K562 (cell line): ENCODE results near the gene FAM180B. TPM values are rescaled to one million over a fixed set of nuclear protein-coding genes. Genes with fewer than 3 reads are reported as not detected.

Experiments
- ATAC-seq: fragments of 200-7000 bp; cut with Tn5 transposase; 3 replicates; pipeline ENCODE4 v1.9.1; 2020; ENCODE audit warnings: moderate library complexity
- BruUV-seq: library from RNA; stranded (reverse); fragments of 400-500 nt; replicated peaks from 2 replicates; lab custom pipeline; 2021; lab: Mats Ljungman, UMichigan
- CTCF ChIA-PET: fragments of 300-600 bp; formaldehyde crosslinking; extraction: SDS; loops from one replicate; lab custom pipeline; 2021; ENCODE audit warnings: low intra/inter-chr PET ratio; lab: Yijun Ruan, JAX
- POLR2A ChIA-PET: fragments of 300-600, 350-650 bp; sonication (Branson Sonifier 250); formaldehyde crosslinking; extraction: SDS; loops from one replicate; lab custom pipeline; 2021; ENCODE audit warnings: antibody characterized with exemption, inconsistent platforms; lab: Yijun Ruan, JAX
- DNase-seq, 4 experiments: peaks; one replicate each; pipeline versions ENCODE4 v3.0.0 to v3.0.0-alpha.2; 2011 to 2018; ENCODE audit warnings: low spot score in 3 of 4, mixed read lengths in 3 of 4; ENCODE audit errors: extremely low read depth in 1 of 4
- FAIRE-seq: peaks from 2 replicates; lab custom pipeline; 2011; peaks lifted over from hg19 to GRCh38; lab: Jason Lieb, UNC
- H2AFZ ChIP-seq: 2 replicates; pipeline ENCODE4 v1.6.0; 2011; ENCODE audit warnings: low read depth, low read length, control low read depth, inconsistent platforms
- H3K27ac ChIP-seq: fragments of 200-600 bp; 3 replicates; pipeline ENCODE4 v1.8.0; 2011; ENCODE audit warnings: low read depth, mild to moderate bottlenecking, control low read depth, inconsistent platforms, low read length, moderate library complexity, mixed read lengths; ENCODE audit errors: extremely low read depth
- H3K27me3 ChIP-seq, 2 experiments: fragments of 300-600 bp in 1 of 2; 2 replicates in 1 of 2; 3 replicates in 1 of 2; pipeline versions ENCODE4 v1.6.0 to v1.8.0; 2011; ENCODE audit warnings: inconsistent platforms in 2 of 2, low read length in 2 of 2, mild to moderate bottlenecking in 1 of 2, mixed read lengths in 1 of 2, moderate library complexity in 1 of 2; ENCODE audit not compliant: control insufficient read depth in 2 of 2, insufficient read depth in 2 of 2
- H3K36me3 ChIP-seq: fragments of 300-600 bp; 3 replicates; pipeline ENCODE4 v1.8.0; 2011; ENCODE audit warnings: mild to moderate bottlenecking, low read length, inconsistent platforms; ENCODE audit not compliant: control insufficient read depth, insufficient read depth
- H3K4me1 ChIP-seq, 2 experiments: fragments of 200-600 bp in 1 of 2; replicated peaks in 1 of 2; 2 replicates in 1 of 2; 3 replicates in 1 of 2; pipeline versions ENCODE4 v1.5.1 to v1.8.0; 2011; ENCODE audit warnings: inconsistent platforms in 2 of 2, low read length in 2 of 2, mild to moderate bottlenecking in 1 of 2, mixed read lengths in 1 of 2, moderate library complexity in 1 of 2; ENCODE audit not compliant: control insufficient read depth in 2 of 2, insufficient read depth in 2 of 2
- H3K4me2 ChIP-seq: 2 replicates; pipeline ENCODE4 v1.6.1; 2011; ENCODE audit warnings: low read length, control low read depth, inconsistent platforms, mixed read lengths; ENCODE audit not compliant: insufficient read depth
- H3K4me3 ChIP-seq: fragments of 200-600 bp; sonication (generic), shearing (Covaris generic); 2 replicates; pipeline ENCODE4 v1.5.1; 2016; ENCODE audit warnings: control low read depth, inconsistent platforms
- H3K79me2 ChIP-seq: fragments of 200-600 bp; 3 replicates; pipeline ENCODE4 v1.8.0; 2011; ENCODE audit warnings: low read length, inconsistent platforms; ENCODE audit not compliant: control insufficient read depth, insufficient read depth
- H3K9ac ChIP-seq, 2 experiments: 2 replicates each; pipeline versions ENCODE4 v1.6.0 to v1.6.1; 2011; ENCODE audit warnings: low read depth in 2 of 2, low read length in 2 of 2, control low read depth in 1 of 2, inconsistent platforms in 1 of 2, mild to moderate bottlenecking in 1 of 2, mixed read lengths in 1 of 2; ENCODE audit not compliant: insufficient read depth in 1 of 2
- H3K9me1 ChIP-seq: one replicate; pipeline ENCODE4 v1.6.0; 2011; ENCODE audit warnings: inconsistent platforms, mild to moderate bottlenecking, low read length, moderate library complexity; ENCODE audit not compliant: control insufficient read depth, insufficient read depth
- H3K9me3 ChIP-seq: replicated peaks from 2 replicates; pipeline ENCODE4 v1.5.1; 2011; ENCODE audit warnings: low read depth, low read length, inconsistent platforms; ENCODE audit not compliant: control insufficient read depth, insufficient read depth
- H4K20me1 ChIP-seq: replicated peaks from 2 replicates; pipeline ENCODE4 v1.6.1; 2011; ENCODE audit warnings: low read length, inconsistent platforms, mixed read lengths; ENCODE audit not compliant: control insufficient read depth, insufficient read depth
- BCOR ChIP-seq: fragments of 450-650 bp; IDR thresholded peaks from 2 replicates; pipeline ENCODE4 v1.6.1; 2016
- CBX1 ChIP-seq: sonication (generic); IDR thresholded peaks from 2 replicates; pipeline ENCODE4 v1.6.1; 2016; ENCODE audit warnings: antibody characterized with exemption, low read depth, mild to moderate bottlenecking
- ELF2 ChIP-seq: fragments of 250-450 bp; sonication (Bioruptor Pico); IDR thresholded peaks from 2 replicates; pipeline ENCODE4 v1.5.0; 2021; ENCODE audit warnings: mild to moderate bottlenecking
- FIP1L1 ChIP-seq: fragments of 200-400 bp; formaldehyde crosslinking; IDR thresholded peaks from 2 replicates; pipeline ENCODE4 v1.6.1; 2018; ENCODE audit warnings: mild to moderate bottlenecking, low read depth, low read length; ENCODE audit not compliant: poor library complexity, severe bottlenecking
- HMGN3 ChIP-seq: IDR thresholded peaks from 2 replicates; pipeline ENCODE4 v1.6.1; 2011; ENCODE audit warnings: borderline replicate concordance, low read depth, mild to moderate bottlenecking, mixed read lengths, low read length; ENCODE audit not compliant: insufficient read length; ENCODE audit errors: extremely low read depth
- MAFK ChIP-seq: IDR thresholded peaks from 2 replicates; pipeline ENCODE4 v1.6.1; 2011; ENCODE audit warnings: low read length, improper control_type of control experiment
- MXI1 ChIP-seq: IDR thresholded peaks from 2 replicates; pipeline ENCODE4 v1.6.1; 2011; ENCODE audit warnings: low read depth, mild to moderate bottlenecking, improper control_type of control experiment, low read length
- MYC ChIP-seq, 2 experiments: fragments of 250-450 bp in 1 of 2; sonication (Bioruptor Pico) in 1 of 2; IDR thresholded peaks; 2 replicates each; pipeline versions ENCODE4 v1.5.1 to v1.6.1; 2012 to 2021; ENCODE audit warnings: low read depth in 2 of 2, borderline replicate concordance in 1 of 2, improper control_type of control experiment in 1 of 2, low read length in 1 of 2, mild to moderate bottlenecking in 1 of 2, moderate library complexity in 1 of 2
- NFIC ChIP-seq: fragments of 450-650 bp; IDR thresholded peaks from 2 replicates; pipeline ENCODE4 v1.6.1; 2017; ENCODE audit warnings: mild to moderate bottlenecking, inconsistent platforms
- RBM14 ChIP-seq: fragments of 200-400 bp; formaldehyde crosslinking; IDR thresholded peaks from 2 replicates; pipeline ENCODE4 v1.6.1; 2018; ENCODE audit warnings: low read depth, mild to moderate bottlenecking, low read length, moderate library complexity, borderline replicate concordance; ENCODE audit not compliant: insufficient read depth
- SIN3B ChIP-seq: fragments of 450-650 bp; IDR thresholded peaks from 2 replicates; pipeline ENCODE4 v1.6.1; 2017; ENCODE audit warnings: low read depth, mild to moderate bottlenecking, moderate library complexity
- SMAD2 ChIP-seq: fragments of 150-350 bp; IDR thresholded peaks from 2 replicates; pipeline ENCODE4 v1.6.1; 2014; ENCODE audit warnings: low read depth, mild to moderate bottlenecking, low read length
- SOX6 ChIP-seq: fragments of 450-650 bp; IDR thresholded peaks from 2 replicates; pipeline ENCODE4 v1.6.1; 2014; ENCODE audit warnings: mild to moderate bottlenecking
- XRCC4 ChIP-seq: IDR thresholded peaks from one replicate; pipeline ENCODE4 v1.6.1; 2011; ENCODE audit not compliant: insufficient read depth, insufficient read length; ENCODE audit errors: extremely low read depth
- ZNF143 ChIP-seq: sonication (generic); formaldehyde crosslinking; IDR thresholded peaks from 2 replicates; pipeline ENCODE4 v1.9.0; 2022; ENCODE audit warnings: mild to moderate bottlenecking, missing genetic modification reagents
- ZNF224 ChIP-seq: sonication (generic); formaldehyde crosslinking; IDR thresholded peaks from 2 replicates; pipeline ENCODE4 v1.8.0; 2022; ENCODE audit warnings: mild to moderate bottlenecking, missing genetic modification reagents
- ZNF354B ChIP-seq: fragments of 250-450 bp; sonication (Bioruptor Pico); IDR thresholded peaks from 2 replicates; pipeline ENCODE4 v1.4.0; 2020
- ZNF766 ChIP-seq: fragments of 200-800 bp; sonication (Bioruptor generic); conservative IDR thresholded peaks from 2 replicates; pipeline ENCODE4 v1.6.1; 2016; ENCODE audit warnings: missing genetic modification characterization, missing compliant biosample characterization
- WGBS: fragments of 100-300 bp; shearing (Covaris generic); methylation state at CpG from one replicate; pipeline ENCODE4 v1.1.6; 2016; ENCODE audit warnings: low coverage, mixed read lengths; ENCODE audit not compliant: insufficient coverage; ENCODE audit errors: missing lambda C conversion rate; 5-methylcytosine and 5-hydroxymethylcytosine counted together
- in situ Hi-C: fragments of 300-500 bp; cut with MboI; formaldehyde crosslinking; loops from 4 replicates; pipeline ENCODE4 v1.15.0; 2018; ENCODE audit warnings: inconsistent platforms, mixed read lengths
- intact Hi-C: fragments of 100-400 bp; cut with micrococcal nuclease; formaldehyde crosslinking; loops from 2 replicates; pipeline ENCODE4 v1.14.2; 2022
- polyA plus RNA-seq, 8 experiments: library from polyadenylated mRNA; depleted of rRNA in 4 of 8; stranded (reverse) in 5 of 8; unstranded in 3 of 8; fragments of >200 nt; fragmentation: Nextera tagmentation in 2 of 8; fragmentation: Illumina TruSeq in 1 of 8; extraction: Ambion mirVana in 2 of 8; extraction: Trizol in 1 of 8; gene quantifications; 2 replicates each; pipeline versions ENCODE4 v1.2.1 to v1.2.3, GENCODE V29; 2011 to 2014; ENCODE audit warnings: inconsistent platforms in 1 of 8, missing spikeins in 1 of 8
- total RNA-seq, 7 experiments: library from RNA; depleted of rRNA in 6 of 7; stranded (reverse); fragments of >200 nt in 6 of 7; fragmentation: Illumina TruSeq in 2 of 7; extraction: Trizol in 2 of 7; gene quantifications; 2 replicates each; pipeline versions ENCODE4 v1.2.1 to v1.2.3, GENCODE V29; 2011 to 2021; ENCODE audit warnings: low replicate concordance in 1 of 7
- TF ChIP-seq, protein P1 (sequence below): fragments of 200-800 bp; sonication (Bioruptor generic); IDR thresholded peaks from 2 replicates; pipeline ENCODE4 v1.6.1; 2016; ENCODE audit warnings: missing genetic modification characterization, missing compliant biosample characterization

The FAM180B gene
- total and polyA plus RNA-seq, 9 of the 15 experiments (the other 6 are each of a cell fraction or from before 2014, with no cell fraction given): 0.05 to 0.14 TPM; not detected in 7

DNA sequence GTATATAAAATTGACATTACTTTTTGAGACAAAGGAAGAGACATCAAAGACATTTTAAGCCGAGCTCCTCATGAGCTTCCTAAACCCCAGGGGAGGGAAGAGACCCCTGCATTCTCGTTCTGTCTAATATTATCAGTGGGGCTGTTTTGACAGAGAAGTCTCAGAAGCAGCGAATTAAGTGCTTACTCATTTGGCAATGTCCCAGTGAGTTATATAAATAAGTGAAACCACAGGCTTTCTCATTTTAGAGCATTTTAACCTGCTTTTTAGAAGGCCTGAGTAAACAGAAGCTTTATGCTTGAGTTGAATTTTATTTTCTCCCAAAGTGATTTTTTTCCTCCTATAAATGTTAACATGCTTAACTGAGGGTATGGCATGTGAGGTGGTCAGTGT, 30.9 kb downstream of the FAM180B start (continued):
- TF ChIP-seq ELF2: no peak
- no peak for TF ChIP-seq MYC (IDR thresholded peaks at IDR 0.05; ENCODE audit: low read depth, low read length)
- TF ChIP-seq MYC (CRISPR knock-in tag; IDR thresholded peaks at IDR 0.05; ENCODE audit: borderline replicate concordance, low read depth): no peak
- TF ChIP-seq SMAD2: no peak
- TF ChIP-seq NFIC: no peak
- no peak for TF ChIP-seq CBX1
- TF ChIP-seq RBM14: no peak
- TF ChIP-seq ZNF224 (CRISPR knock-in tag): no peak

DNA sequence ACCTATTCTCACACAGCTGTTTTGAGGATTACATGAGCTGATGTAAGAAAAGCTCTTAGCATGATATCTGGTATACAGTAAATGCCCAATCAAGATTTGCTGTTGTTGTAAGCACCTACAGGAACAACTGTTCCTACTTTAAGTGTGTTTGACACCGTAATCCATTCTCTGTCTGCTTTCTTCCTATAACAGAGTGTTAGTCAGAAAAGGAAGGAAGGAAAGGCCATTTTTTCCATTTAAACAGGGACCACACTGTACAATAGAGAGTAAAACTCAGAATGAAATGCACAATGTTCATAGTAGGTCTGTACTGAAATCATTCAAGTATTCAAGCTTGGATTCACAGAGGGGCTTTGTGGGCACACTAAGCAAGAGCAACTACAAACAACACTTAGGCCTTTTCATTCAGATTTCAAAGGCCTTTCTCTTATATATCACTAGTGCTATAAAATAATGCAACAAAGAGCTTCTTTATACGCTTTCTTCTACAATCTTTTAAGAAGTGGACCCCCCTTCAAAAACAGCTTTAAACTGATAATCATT, 34.4 kb downstream of the FAM180B start:
- FAIRE-seq (no peak), DNase-seq (no peak), ATAC-seq (no peak)
- intact Hi-C loops: no loop called here
- peaks cover 83% of the 10 kb centered on the region for H3K36me3 ChIP-seq
- POLR2A ChIA-PET: interaction anchor here (0.6 to 1.3 kb wide), 4 partner anchors 8 to 345 kb away, joined by 3 to 4 read pairs (median 3); no protein-coding TSS in a partner anchor
- H3K4me2 ChIP-seq: no peak overlapping the region
- no peak overlapping the region for H3K4me3 ChIP-seq
- WGBS: 100% methylated on average over 2 of the region's 2 CpGs
- H3K9me3 ChIP-seq: no peaks in the 10 kb centered on the region
- no peaks in the 10 kb centered on the region for H3K9me1 ChIP-seq
- no peaks in the 10 kb centered on the region for H4K20me1 ChIP-seq
- H3K4me1 ChIP-seq: no peaks in the 10 kb centered on the region
- CTCF ChIA-PET: no interaction called here
- no TSS peak for BruUV-seq
- no peak overlapping the region for H2AFZ ChIP-seq
- H3K79me2 ChIP-seq: no peaks in the 10 kb centered on the region
- H3K27ac ChIP-seq: no peak overlapping the region
- H3K27me3 ChIP-seq: no peaks in the 10 kb centered on the region
- in situ Hi-C loops: no loop called here
- no peak overlapping the region for H3K9ac ChIP-seq
- no peak for TF ChIP-seq SIN3B
- TF ChIP-seq MAFK: no peak
- TF ChIP-seq ZNF354B: no peak
- no peak for TF ChIP-seq XRCC4
- no peak for TF ChIP-seq FIP1L1
- TF ChIP-seq ZNF766: no peak
- TF ChIP-seq MXI1: no peak
- TF ChIP-seq, protein P1, sequence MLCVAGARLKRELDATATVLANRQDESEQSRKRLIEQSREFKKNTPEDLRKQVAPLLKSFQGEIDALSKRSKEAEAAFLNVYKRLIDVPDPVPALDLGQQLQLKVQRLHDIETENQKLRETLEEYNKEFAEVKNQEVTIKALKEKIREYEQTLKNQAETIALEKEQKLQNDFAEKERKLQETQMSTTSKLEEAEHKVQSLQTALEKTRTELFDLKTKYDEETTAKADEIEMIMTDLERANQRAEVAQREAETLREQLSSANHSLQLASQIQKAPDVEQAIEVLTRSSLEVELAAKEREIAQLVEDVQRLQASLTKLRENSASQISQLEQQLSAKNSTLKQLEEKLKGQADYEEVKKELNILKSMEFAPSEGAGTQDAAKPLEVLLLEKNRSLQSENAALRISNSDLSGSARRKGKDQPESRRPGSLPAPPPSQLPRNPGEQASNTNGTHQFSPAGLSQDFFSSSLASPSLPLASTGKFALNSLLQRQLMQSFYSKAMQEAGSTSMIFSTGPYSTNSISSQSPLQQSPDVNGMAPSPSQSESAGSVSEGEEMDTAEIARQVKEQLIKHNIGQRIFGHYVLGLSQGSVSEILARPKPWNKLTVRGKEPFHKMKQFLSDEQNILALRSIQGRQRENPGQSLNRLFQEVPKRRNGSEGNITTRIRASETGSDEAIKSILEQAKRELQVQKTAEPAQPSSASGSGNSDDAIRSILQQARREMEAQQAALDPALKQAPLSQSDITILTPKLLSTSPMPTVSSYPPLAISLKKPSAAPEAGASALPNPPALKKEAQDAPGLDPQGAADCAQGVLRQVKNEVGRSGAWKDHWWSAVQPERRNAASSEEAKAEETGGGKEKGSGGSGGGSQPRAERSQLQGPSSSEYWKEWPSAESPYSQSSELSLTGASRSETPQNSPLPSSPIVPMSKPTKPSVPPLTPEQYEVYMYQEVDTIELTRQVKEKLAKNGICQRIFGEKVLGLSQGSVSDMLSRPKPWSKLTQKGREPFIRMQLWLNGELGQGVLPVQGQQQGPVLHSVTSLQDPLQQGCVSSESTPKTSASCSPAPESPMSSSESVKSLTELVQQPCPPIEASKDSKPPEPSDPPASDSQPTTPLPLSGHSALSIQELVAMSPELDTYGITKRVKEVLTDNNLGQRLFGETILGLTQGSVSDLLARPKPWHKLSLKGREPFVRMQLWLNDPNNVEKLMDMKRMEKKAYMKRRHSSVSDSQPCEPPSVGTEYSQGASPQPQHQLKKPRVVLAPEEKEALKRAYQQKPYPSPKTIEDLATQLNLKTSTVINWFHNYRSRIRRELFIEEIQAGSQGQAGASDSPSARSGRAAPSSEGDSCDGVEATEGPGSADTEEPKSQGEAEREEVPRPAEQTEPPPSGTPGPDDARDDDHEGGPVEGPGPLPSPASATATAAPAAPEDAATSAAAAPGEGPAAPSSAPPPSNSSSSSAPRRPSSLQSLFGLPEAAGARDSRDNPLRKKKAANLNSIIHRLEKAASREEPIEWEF: no peak
- no peak for TF ChIP-seq HMGN3
- no peak for TF ChIP-seq BCOR
- no peak for TF ChIP-seq ZNF143 (CRISPR knock-in tag)
- TF ChIP-seq SOX6: no peak
